ENCODE results near the gene CD53. TPM values are rescaled to one million over a fixed set of nuclear protein-coding genes. Genes with fewer than 3 reads are reported as not detected.

CD53 gene
- total and polyA plus RNA-seq, 2 of the 4 experiments (the other 2 are of a cell fraction): not detected

DNA sequence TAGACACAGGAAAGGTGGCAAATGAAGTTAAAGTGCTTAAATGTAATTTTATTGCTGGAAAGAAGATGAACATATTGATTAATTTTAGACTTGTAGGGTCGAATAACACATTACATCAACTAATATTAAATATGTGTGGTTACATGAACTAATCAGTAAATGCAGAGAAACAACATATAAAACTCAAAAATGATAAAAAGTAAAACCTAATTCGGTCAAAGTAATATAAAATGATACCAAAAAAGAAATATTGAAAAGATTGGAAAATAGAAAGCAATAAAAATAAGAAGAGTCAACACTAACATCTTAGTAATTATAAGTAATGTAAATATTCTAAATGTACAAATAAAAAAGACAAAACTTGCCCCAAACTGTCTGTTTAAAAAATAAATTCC, 43.3 kb downstream of the CD53 start:
- no CpG with 5 or more reads among the region's 2 CpGs for WGBS, 2 experiments (ENCODE audit: extremely low coverage in 2 of 2, insufficient read length in 1 of 2)
- H3K4me1 ChIP-seq (ENCODE audit: control insufficient read depth, insufficient read depth, low read length): no peaks in the 10 kb centered on the region
- no peak overlapping the region for H2AK9ac ChIP-seq (replicated peaks; ENCODE audit: low read depth, low read length, poor library complexity)
- H2BK15ac ChIP-seq (ENCODE audit: low read depth, low read length): no peak overlapping the region
- no peak overlapping the region for H3K18ac ChIP-seq (ENCODE audit: low read depth, low read length)
- DNase-seq (no peak), ATAC-seq (ENCODE audit: low read depth) (no peak)
- no peak overlapping the region for H3K27ac ChIP-seq (ENCODE audit: insufficient read depth, low read length)
- no peak overlapping the region for H2BK120ac ChIP-seq (ENCODE audit: low read depth, low read length)
- ChIA-PET CTCF (no interaction called here), POLR2A (ENCODE audit: unreplicated experiment) (no interaction called here)
- TF ChIP-seq, protein P1, sequence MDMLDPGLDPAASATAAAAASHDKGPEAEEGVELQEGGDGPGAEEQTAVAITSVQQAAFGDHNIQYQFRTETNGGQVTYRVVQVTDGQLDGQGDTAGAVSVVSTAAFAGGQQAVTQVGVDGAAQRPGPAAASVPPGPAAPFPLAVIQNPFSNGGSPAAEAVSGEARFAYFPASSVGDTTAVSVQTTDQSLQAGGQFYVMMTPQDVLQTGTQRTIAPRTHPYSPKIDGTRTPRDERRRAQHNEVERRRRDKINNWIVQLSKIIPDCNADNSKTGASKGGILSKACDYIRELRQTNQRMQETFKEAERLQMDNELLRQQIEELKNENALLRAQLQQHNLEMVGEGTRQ (IDR thresholded peaks at IDR 0.05; ENCODE audit: low read depth, low read length): no peak
- TF ChIP-seq MAFK (IDR thresholded peaks at IDR 0.05; ENCODE audit: low read depth, low read length) (no peak), BHLHE40 (IDR thresholded peaks at IDR 0.05; ENCODE audit: low read depth, low read length) (no peak), CEBPB (IDR thresholded peaks at IDR 0.05; ENCODE audit: low read depth, low read length) (no peak), FOS (IDR thresholded peaks at IDR 0.05; ENCODE audit: low read depth, low read length) (no peak)
- no peak overlapping the region for H2BK20ac ChIP-seq (ENCODE audit: low read depth, low read length)
- H3K4me3 ChIP-seq (ENCODE audit: insufficient read depth, low read depth, low read length): no peak overlapping the region
- H4K5ac ChIP-seq (ENCODE audit: low read depth, low read length): no peak overlapping the region
- no peak overlapping the region for H3K4ac ChIP-seq (ENCODE audit: low read depth, low read length)
- H2BK5ac ChIP-seq (ENCODE audit: low read depth, low read length, poor library complexity, severe bottlenecking): no peak overlapping the region
- no peaks in the 10 kb centered on the region for H3K36me3 ChIP-seq (ENCODE audit: control insufficient read depth, insufficient read depth, low read length)
- no peak overlapping the region for H3K14ac ChIP-seq (replicated peaks; ENCODE audit: low read depth, low read length)
- no peaks in the 10 kb centered on the region for H3K9me1 ChIP-seq (ENCODE audit: insufficient read depth, low read length)
- no peaks in the 10 kb centered on the region for H3K79me1 ChIP-seq (ENCODE audit: low read depth in 1 of 2, low read length in 2 of 2)
- dilution Hi-C loops (cut with HindIII; ENCODE audit: low sequenced_read_pairs, unreplicated experiment): no loop called here
- no TSS peak for BruUV-seq (replicated peaks)
- no peak overlapping the region for H3K23ac ChIP-seq (ENCODE audit: low read depth, low read length)
- H4K91ac ChIP-seq (ENCODE audit: insufficient read depth, low read depth, low read length): no peak overlapping the region
- H3K27me3 ChIP-seq (ENCODE audit: control insufficient read depth, insufficient read depth, low read length): no peaks in the 10 kb centered on the region
- no peak overlapping the region for H3K9ac ChIP-seq (ENCODE audit: low read depth, low read length)
- no peaks in the 10 kb centered on the region for H3K9me3 ChIP-seq (ENCODE audit: control insufficient read depth, insufficient read depth, low read length)
- no peak overlapping the region for H2AFZ ChIP-seq (replicated peaks; ENCODE audit: low read length, poor library complexity)
- H4K8ac ChIP-seq (ENCODE audit: low read depth in 2 of 2, low read length in 2 of 2): no peak overlapping the region
- intact Hi-C loops (cut with micrococcal nuclease): no loop called here
- no peak overlapping the region for H2AK5ac ChIP-seq (ENCODE audit: low read depth, low read length)
- H4K20me1 ChIP-seq (ENCODE audit: insufficient read depth, low read length): no peaks in the 10 kb centered on the region
- no peak overlapping the region for H3K4me2 ChIP-seq (ENCODE audit: low read depth, low read length)
- no peak overlapping the region for H3K56ac ChIP-seq (ENCODE audit: extremely low read depth, insufficient read depth, low read length)
- in situ Hi-C loops (cut with MboI; ENCODE audit: low sequenced_read_pairs): no loop called here

All from IMR-90 (cell line).